HUES48 (cell line): ENCODE measurements around the gene NOP9.
"Not testable (repeated sequence)": the region's sequence is repeated elsewhere in the genome, so short reads cannot be mapped to it uniquely, and the experiment has no call there.

Experiments used
- H3K27ac ChIP-seq: one replicate; pipeline ENCODE4 v1.7.0; 2013; ENCODE audit warnings: low read depth, low read length, inconsistent platforms
- H3K27me3 ChIP-seq: 2 replicates; pipeline ENCODE4 v1.6.1; 2013; ENCODE audit warnings: mild to moderate bottlenecking, low read length; ENCODE audit not compliant: control insufficient read depth, insufficient read depth
- H3K36me3 ChIP-seq: 2 replicates; pipeline ENCODE4 v1.6.1; 2013; ENCODE audit warnings: low read length; ENCODE audit not compliant: control insufficient read depth, insufficient read depth
- H3K4me1 ChIP-seq: 2 replicates; pipeline ENCODE4 v1.6.1; 2013; ENCODE audit warnings: mild to moderate bottlenecking, low read length; ENCODE audit not compliant: control insufficient read depth, insufficient read depth
- H3K4me3 ChIP-seq: 2 replicates; pipeline ENCODE4 v1.5.1; 2013; ENCODE audit warnings: mild to moderate bottlenecking, low read depth, low read length
- H3K9ac ChIP-seq: 2 replicates; pipeline ENCODE4 v1.6.1; 2013; ENCODE audit warnings: mild to moderate bottlenecking, low read depth, low read length, moderate library complexity
- H3K9me3 ChIP-seq: 2 replicates; pipeline ENCODE4 v1.6.1; 2013; ENCODE audit warnings: low read length; ENCODE audit not compliant: control insufficient read depth, insufficient read depth

NOP9 gene

DNA sequence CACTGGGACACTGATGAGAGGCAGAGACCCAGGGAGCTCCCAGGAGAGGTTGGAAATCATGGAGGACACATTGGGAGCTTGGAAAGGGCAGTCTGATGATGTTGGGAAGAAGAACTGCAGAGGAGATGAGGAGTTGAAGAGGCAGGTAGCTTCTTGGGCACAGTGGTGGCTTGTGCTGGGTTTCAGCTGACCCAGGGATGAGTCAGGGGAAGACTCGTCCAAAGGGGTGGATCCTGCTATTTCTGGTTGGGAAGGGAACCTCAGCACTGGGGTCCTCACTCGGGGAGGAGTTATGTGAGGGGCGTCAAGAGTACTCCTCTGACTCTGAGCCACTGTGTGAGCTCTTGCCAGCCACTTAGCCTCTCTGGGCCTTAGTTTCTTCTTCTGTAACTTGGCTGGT lies 23.7 kb downstream of the NOP9 start:
- H3K4me1 ChIP-seq: no peaks in the 10 kb centered on the region
- H3K27ac ChIP-seq: no peak overlapping the region
- no peak overlapping the region for H3K4me3 ChIP-seq
- H3K36me3 ChIP-seq: no peaks in the 10 kb centered on the region
- H3K27me3 ChIP-seq: peaks cover 19% of the 10 kb centered on the region
- no peak overlapping the region for H3K9ac ChIP-seq
- no peaks in the 10 kb centered on the region for H3K9me3 ChIP-seq

DNA sequence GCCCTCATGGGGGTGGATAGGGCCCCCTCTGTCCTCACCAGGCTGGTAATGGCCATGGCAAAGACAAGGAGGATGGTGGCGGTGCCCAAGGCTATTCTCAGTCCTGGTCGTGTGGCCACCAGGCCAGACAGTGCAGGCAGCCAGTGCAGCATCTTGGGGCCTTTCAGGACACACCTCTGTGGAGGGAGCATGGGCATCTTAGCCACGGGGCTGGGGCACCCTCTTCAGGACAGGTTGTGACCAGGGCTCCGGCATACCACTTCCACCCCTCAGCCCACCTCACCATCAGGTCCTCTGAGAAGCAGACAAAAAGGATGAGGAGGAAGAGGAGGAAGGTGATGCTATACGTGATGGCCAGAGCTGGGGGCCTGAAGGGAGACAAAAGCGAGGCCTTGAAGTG lies 24.4 kb downstream of the NOP9 start:
- Histone ChIP-seq H3K9ac (no peak overlapping the region), H3K9me3 (no peaks in the 10 kb centered on the region), H3K4me1 (no peaks in the 10 kb centered on the region), H3K27ac (no peak overlapping the region), H3K36me3 (no peaks in the 10 kb centered on the region), H3K4me3 (no peak overlapping the region), H3K27me3 (peaks cover 17% of the 10 kb centered on the region)

DNA sequence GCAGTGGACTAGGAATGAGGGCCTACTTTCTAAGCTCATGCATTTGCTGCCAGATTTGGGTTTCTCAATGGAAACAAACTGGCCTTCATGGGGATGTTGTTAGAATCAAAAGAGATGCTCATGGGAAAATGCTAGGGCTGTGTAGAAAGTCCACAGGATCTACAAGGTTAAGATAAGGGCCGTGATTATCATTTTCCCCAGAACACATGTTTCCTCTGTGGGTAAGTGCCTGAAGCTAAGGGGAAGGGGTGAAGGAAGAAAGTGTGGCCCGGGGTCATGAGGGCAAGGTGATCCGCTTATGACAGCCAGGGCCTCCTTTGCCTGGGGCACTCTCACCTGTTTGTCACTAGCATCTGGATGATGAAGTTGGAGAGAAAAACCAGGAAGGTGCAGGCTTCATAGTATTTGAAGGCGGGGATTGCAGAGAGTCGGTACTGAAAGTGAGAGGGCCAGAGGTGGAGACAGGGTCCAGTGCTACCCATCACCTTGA lies 25.4 kb downstream of the NOP9 start:
- Histone ChIP-seq H3K36me3 (no peaks in the 10 kb centered on the region), H3K4me3 (no peak overlapping the region), H3K27me3 (peaks cover 13% of the 10 kb centered on the region), H3K27ac (no peak overlapping the region), H3K9ac (no peak overlapping the region), H3K4me1 (no peaks in the 10 kb centered on the region), H3K9me3 (no peaks in the 10 kb centered on the region)

DNA sequence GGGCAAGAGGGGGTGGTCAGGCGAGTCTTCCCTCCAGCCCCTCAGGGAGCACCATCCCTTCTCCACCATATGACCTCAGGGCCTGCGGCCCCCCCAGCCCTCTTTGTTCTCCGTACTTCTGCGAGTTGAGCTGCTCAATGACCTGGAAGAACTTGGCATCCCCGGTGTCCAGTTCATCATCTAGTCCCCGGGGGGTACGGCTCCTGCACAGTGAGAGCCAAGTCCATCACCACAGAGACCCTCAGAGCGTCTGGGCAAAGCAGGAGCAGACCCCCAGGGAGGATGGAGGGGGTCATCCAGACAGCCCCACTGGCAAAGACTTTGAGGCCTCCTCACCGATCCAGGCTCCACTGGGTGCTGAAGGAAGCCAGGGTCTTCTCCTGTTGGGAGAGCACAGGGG lies 26.3 kb downstream of the NOP9 start:
- no peak overlapping the region for H3K9ac ChIP-seq

DNA sequence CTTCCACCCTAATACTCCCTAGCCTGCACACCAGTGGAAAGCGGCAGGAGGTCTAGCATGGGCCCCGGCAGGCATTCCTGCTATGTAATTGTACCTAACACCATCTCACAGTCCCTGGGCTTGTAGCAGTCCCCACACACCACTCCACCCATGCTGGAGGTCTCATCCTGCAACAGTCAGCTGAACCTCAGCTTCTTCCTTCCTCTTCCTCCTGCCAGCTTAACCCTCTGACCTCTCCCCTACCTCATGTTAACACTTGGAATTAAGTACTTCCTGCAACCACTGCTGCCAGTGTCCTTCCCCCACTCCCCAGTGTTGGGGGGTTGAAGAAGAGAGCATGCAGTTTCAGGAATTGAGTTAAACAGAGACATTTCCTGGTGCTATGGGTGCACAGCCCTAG lies 27.7 kb downstream of the NOP9 start:
- H3K27ac ChIP-seq: no peak overlapping the region
- H3K4me3 ChIP-seq: no peak overlapping the region
- peaks cover 34% of the 10 kb centered on the region for H3K27me3 ChIP-seq
- H3K9me3 ChIP-seq: no peaks in the 10 kb centered on the region
- 0 out of 2 replicates have a peak, but pooled peaks cover 5% of the 10 kb centered on the region for H3K4me1 ChIP-seq
- no peak overlapping the region for H3K9ac ChIP-seq
- H3K36me3 ChIP-seq: no peaks in the 10 kb centered on the region

More for the DNA sequence above, 26.3 kb downstream of the NOP9 start:
- Histone ChIP-seq H3K9me3 (no peaks in the 10 kb centered on the region), H3K4me1 (no peaks in the 10 kb centered on the region), H3K27ac (no peak overlapping the region), H3K4me3 (no peak overlapping the region), H3K27me3 (peaks cover 21% of the 10 kb centered on the region), H3K36me3 (no peaks in the 10 kb centered on the region)

DNA sequence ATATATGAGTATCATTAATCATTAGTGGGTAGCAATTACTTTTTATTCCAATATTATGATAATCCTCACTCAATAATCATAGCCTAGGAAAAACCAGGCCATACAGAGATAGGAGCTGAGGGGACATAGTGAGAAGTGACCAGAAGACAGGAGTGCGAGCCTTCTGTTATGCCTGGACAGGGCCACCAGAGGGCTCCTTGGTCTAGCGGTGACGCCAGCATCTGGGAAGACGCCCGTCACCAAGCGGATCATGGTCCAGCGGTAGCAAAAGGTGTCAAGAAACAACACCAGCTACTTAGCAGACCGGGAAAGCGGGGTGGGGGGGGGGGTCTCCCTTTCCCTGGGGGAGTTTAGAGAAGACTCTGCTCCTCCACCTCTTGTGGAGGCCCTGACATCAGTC lies 28.3 kb downstream of the NOP9 start:
- peaks cover 40% of the 10 kb centered on the region for H3K27me3 ChIP-seq
- not testable (repeated sequence) for H3K4me3 ChIP-seq, H3K9me3 ChIP-seq, H3K36me3 ChIP-seq, H3K27ac ChIP-seq, H3K4me1 ChIP-seq, H3K9ac ChIP-seq

DNA sequence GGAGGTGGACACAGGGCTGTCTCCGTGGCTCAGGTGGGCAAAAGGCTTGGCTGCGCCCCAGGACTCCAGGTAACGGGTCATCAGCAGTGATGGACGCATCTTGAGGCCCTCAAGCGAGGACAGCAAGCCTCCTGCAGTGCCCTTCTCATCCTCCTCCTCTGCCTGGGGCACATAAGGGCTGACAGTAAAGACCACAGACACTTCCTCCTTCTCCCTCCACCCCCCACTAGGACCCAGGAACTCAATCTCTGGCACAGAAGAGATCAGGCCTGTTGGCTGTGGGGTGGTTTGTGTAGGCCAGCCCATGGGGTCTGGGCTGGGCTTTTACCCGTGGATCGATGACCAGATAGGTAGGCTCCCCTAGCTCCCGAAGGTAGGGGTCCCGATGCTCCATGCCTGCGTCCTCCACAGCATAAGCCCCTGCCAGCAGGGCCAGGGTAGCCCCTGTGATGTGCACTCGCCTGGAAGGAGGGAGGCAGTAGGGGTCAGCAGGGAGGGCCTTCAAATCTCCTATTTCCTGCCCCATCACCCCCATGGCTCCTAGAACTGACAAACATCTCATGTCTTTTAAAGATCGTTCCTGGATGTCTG lies 29.5 kb downstream of the NOP9 start:
- no peak overlapping the region for H3K9ac ChIP-seq
- H3K36me3 ChIP-seq: no peaks in the 10 kb centered on the region
- H3K4me1 ChIP-seq: peaks cover 7% of the 10 kb centered on the region; the same call in 1 of the 2 replicates
- peaks cover 53% of the 10 kb centered on the region for H3K27me3 ChIP-seq
- no peak overlapping the region for H3K4me3 ChIP-seq
- no peak overlapping the region for H3K27ac ChIP-seq
- H3K9me3 ChIP-seq: no peaks in the 10 kb centered on the region

DNA sequence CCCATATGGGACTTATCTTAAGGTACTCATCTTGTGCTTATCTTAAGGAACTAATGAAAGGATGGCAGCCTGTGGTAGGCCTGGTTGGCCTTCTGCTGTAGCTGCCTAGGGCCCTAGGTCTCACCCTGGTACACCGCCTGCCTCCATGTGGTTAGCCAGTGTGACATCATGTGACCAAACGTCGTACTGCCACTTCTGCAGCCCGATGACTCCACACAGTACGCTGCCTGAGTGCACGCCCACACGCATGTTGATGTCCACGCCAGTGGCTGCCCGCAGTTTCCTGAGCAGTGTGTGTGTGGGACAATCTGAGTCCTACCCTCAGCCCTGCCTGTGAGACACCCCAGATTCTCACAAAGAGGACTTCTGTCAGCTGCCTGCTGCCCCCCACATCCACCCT lies 30.1 kb downstream of the NOP9 start:
- no peak overlapping the region for H3K4me3 ChIP-seq
- H3K4me1 ChIP-seq: peaks cover 7% of the 10 kb centered on the region; the same call in 1 of the 2 replicates
- peaks cover 58% of the 10 kb centered on the region for H3K27me3 ChIP-seq
- H3K27ac ChIP-seq: no peak overlapping the region
- no peaks in the 10 kb centered on the region for H3K9me3 ChIP-seq
- no peaks in the 10 kb centered on the region for H3K36me3 ChIP-seq
- H3K9ac ChIP-seq: no peak overlapping the region

DNA sequence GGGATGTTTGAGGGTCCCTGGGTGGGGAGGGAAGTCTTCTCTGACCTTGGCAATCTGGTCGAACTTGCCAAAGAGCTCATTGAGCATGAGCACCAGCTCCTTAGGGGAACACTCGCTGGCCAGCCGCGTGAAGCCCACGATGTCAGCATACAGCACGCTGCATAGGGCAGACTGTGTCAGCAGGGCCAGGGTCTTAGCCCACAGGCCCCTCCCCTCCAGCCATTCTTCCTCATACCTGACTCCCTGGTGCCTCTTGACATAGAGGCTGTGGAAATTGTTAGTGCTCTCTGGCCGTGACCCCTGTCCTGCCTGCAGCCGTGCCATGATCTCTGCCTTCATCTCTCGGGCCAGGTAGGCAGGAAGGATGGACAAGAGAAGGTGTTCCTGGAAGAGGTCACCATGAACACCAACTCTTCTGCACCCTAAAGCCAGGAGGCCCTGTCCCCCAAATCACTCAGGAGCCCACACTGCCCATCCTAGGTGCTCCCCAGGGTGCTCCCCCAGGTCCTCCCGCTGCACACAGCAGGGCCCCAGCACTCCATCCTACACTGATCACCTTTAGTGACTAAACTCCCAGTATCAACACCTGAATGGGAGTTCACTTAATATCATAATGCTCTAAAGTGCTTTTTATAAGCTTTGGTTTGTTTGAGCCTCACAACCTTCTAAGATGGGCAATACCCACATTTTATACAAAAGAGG lies 31.5 kb downstream of the NOP9 start:
- H3K27me3 ChIP-seq: peaks cover 72% of the 10 kb centered on the region
- H3K9me3 ChIP-seq: no peaks in the 10 kb centered on the region
- no peak overlapping the region for H3K27ac ChIP-seq
- no peak overlapping the region for H3K9ac ChIP-seq
- no peak overlapping the region for H3K4me3 ChIP-seq
- H3K4me1 ChIP-seq: peaks cover 10% of the 10 kb centered on the region; the same call in 1 of the 2 replicates
- no peaks in the 10 kb centered on the region for H3K36me3 ChIP-seq

DNA sequence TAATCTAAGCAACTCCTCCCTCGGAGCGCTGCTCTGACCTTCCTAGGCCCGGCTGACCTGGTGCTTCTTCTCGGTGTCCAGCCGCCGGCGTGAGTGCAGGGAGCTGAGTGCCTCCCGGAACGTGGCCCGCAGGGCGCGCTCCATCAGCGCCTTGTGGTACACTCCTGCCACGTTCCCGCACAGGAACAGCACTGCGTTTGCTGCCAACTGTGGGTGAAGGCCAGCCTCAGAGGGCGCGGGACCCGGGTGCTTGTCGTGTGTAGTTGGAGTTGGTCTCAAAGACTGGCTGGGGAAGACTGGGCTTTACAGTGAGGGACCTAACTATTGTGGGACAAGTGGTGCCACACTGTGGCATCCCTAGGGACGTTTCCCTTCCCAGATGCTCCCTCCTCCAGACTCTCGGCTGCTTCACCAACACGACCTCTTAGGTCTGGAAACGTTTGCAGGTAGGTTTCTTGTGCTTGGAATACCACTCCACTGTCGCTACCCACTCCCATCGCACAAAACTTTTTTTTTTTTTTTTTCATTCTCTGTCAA lies 32.1 kb downstream of the NOP9 start:
- no peak overlapping the region for H3K9ac ChIP-seq
- no peak overlapping the region for H3K27ac ChIP-seq
- H3K9me3 ChIP-seq: no peaks in the 10 kb centered on the region
- H3K27me3 ChIP-seq: peaks cover 79% of the 10 kb centered on the region
- H3K4me1 ChIP-seq: peaks cover 10% of the 10 kb centered on the region; the same call in 1 of the 2 replicates
- no peaks in the 10 kb centered on the region for H3K36me3 ChIP-seq
- peak overlapping the region; percentile 61 for H3K4me3 ChIP-seq

DNA sequence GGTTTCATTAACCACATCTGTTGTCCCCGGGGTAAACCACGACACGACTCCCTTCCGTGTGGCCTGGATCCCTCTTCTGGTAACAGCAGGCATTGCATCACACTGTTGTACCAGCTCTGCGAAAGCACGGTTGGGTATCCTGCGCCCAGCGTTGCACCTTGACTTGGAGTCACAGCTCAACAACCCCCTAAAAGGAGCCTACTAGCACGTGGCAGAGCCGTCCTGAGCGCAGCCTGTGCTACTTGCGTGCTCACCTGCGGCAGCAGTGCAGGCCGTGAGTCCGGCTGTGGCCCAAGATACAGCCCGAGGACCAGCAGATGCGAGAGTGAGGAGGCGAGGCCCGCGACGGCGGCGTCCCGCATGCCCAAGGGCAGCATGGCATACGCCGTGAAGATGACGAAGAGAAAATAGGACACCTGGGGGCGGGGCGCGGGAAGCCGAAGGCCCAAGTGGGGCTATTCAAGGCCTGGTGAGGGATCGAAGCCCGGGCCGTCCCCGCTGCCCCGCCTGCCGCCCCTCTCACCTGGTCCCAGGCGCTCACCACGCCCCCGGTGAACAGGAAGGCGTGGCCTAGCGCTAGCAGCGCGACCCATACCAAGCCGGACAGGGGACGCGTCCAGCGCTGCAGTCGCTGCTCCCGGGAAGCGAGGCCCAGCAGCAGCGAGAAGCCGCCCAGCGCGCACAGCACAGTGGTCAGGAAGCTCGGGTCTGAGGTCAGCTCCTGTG lies 32.8 kb downstream of the NOP9 start:
- H3K4me1 ChIP-seq: peaks cover 10% of the 10 kb centered on the region; the same call in 1 of the 2 replicates
- H3K36me3 ChIP-seq: no peaks in the 10 kb centered on the region
- H3K9ac ChIP-seq: no peak overlapping the region
- H3K27ac ChIP-seq: no peak overlapping the region
- H3K4me3 ChIP-seq: peak overlapping the region; percentile 61
- H3K9me3 ChIP-seq: no peaks in the 10 kb centered on the region
- H3K27me3 ChIP-seq: peaks cover 85% of the 10 kb centered on the region
